Measurements from ENCODE around the gene F13B.

GRCh38 chr1:197021716-197022115 is 45.3 kb downstream of the F13B start:
- no peak for TF ChIP-seq CTCF (conservative IDR thresholded peaks at IDR 0.05; ENCODE audit: low read depth, low read length)
- TF ChIP-seq EZH2 (IDR thresholded peaks at IDR 0.05; ENCODE audit: low read length, unreplicated experiment), result no peak
- TF ChIP-seq EZH2phosphoT487 (IDR thresholded peaks at IDR 0.05; ENCODE audit: borderline replicate concordance, low read length), result no peak
